PFSK-1 (cell line): ENCODE measurements around the gene YPEL1.

Experiments used
- POLR2AphosphoS5 ChIP-seq: IDR thresholded peaks from 2 replicates; pipeline ENCODE4 v1.6.1; 2012; ENCODE audit warnings: low read depth, mild to moderate bottlenecking, control low read depth, low read length, moderate library complexity
- SIN3A ChIP-seq: IDR thresholded peaks from 2 replicates; pipeline ENCODE4 v1.6.1; 2012; ENCODE audit warnings: mild to moderate bottlenecking, low read length, moderate library complexity, borderline replicate concordance; ENCODE audit not compliant: insufficient read depth

- no peak for TF ChIP-seq POLR2AphosphoS5
- TF ChIP-seq SIN3A = no peak
These were observed 41.6 kb downstream of the YPEL1 start for GRCh38 chr22:21693999-21694341.
